GM10847 (cell line): Measurements from ENCODE around the gene ZNF296.

ENCODE experiments used
- POLR2A ChIP-seq: IDR thresholded peaks from 2 replicates; pipeline ENCODE4 v1.6.1; 2011; ENCODE audit not compliant: insufficient read length; ENCODE audit errors: extremely low read depth

ZNF296 gene

DNA sequence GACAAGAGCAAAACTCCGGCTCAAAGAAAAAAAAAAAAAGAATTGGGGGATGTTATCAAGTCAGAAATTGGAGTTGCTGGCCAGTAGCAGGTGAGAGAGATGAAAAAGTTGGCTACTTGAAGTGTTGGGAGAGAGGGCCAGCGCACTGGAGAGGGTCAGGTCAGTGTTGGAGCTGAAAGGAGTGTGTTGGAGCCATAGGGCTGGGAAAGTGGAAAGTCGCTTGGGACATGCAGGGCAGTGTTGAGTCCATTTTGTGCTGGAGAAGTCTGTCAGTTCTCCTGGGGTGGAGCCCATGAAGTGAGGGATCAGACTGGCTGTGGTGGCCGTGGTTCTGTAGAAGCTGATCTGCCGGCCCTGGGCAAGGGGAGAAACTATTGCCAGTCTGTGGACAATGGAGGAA, 18.4 kb upstream of the ZNF296 start:
- TF ChIP-seq POLR2A: no peak

DNA sequence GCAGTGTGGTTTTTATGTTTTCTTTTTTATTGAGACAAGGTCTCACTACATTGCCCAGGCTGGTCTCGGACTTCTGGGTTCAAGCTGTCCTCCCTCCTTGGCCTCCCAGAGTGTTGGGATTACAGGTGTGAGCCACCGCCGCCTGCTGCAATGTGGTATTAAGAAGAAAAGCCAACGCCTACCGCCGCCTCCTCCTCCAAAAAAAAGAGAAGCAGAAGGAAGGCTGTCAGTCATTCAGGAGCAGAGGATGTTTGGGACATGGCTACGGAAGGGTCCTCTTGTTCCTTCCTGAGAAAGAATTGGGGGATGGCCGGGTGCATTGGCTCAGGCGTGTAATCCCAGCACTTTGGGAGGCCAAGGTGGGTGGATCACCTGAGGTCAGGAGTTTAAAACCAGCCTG, 17.9 kb upstream of the ZNF296 start:
- TF ChIP-seq POLR2A: no peak

DNA sequence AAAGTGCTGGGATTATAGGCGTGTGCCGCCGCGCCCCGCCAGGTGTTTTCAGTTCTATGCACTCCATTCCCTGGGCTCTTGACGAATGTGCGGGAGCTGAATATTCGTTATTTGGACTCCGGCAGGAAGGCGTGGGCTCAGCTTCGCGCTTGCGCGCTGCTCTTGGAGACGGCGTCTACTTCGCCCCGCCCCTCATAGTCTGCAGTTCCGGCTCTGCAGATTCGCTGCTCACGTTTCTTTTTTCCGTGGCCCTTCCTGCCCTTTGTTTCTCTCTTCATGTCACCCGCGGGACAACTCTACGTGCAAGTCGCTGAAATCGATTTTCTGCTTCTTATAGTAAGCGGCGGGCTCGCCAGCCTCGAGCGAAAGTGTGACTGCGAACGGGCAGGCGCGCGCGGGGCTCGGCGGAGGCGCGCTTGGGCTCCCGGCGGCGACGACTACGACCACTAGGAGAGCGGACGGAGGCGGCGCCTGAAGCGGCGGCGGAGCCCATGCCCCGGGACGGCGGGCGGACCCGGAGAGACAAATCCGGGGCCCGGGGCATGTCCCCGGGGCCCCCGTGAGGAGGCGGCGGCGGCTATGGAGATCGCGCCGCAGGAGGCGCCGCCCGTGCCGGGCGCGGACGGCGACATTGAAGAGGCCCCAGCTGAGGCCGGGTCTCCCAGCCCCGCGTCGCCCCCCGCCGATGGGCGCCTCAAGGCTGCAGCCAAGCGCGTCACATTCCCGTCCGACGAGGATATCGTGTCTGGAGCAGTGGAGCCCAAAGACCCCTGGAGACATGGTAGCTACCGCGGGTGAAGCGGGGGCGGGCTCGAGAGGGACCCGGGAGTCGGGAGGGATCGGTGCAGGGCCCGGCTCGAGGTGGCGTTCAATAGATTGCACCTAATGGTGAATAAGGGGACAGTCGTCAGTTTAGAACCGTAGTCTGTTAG, 16.7 kb upstream of the ZNF296 start, which contains the start of gene PPP1R37:
TSS of gene PPP1R37 (plus strand) at position 433 of the 932 bp plus-strand sequence. CDS start at position 580, 147 bp downstream.
- TF ChIP-seq POLR2A: peak; percentile 55

DNA sequence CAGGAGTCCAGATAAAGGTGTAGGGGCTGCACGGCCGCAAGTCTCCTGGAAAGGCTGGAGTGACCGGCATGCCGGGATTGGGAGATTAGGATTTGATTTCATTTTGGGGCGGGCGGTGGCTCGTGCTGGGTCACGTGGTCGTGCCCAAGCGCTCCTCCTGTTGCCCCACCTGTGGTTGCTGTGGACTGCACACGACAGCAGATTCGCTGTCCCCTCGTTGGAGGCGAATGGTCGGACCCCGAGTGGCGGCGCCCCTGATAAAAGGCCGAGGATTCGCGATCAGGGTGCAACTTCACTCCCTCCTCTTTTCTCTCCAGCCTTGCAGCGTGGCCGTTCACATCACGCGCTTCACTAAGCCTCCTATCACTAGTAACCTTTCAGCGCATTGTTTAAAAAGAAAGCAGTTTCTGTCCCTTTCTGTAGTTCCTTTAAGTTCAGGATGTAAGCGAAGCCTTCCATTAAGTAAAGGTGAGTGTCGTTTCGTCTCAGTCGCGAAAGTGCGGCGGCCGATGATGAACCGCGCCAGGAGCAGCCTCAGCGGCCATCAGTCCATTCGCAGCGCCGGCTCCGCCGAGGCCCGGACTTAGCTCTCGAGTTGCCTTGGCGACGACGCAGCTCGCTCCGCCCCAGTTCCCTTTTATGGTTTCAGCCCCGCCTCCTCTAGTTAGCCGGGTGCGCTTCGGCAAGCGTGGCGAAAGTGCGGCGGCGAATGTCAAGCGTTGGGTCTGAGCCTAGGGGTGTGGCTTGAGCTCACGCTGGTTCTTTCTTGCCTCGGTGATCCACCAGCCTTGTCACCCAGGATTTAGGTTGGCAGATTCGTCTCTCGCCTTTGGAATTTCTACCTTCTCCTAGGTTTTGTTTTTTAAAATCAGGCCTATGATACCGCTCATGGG, 15.0 kb upstream of the ZNF296 start:
- TF ChIP-seq POLR2A: peak; percentile 71

DNA sequence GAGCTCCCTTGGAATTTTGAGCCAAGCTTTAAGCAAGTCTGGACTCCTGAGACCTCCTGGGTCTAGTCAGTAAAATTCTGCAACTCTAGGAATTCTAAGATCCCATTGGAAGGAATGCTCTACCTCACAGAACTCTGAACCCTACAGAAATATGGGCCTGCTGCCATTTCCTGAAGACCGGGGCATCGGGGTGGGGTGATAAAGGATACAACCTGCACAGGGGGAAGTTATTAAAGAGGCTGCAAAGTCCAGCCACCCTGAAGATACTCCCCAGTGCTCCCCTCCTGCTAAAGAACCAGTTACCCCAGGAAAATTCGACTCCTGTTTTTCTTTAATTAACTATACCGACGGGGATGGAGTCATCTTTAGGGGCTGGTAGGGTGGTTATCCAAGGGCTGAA, 14.3 kb upstream of the ZNF296 start:
- TF ChIP-seq POLR2A: no peak

DNA sequence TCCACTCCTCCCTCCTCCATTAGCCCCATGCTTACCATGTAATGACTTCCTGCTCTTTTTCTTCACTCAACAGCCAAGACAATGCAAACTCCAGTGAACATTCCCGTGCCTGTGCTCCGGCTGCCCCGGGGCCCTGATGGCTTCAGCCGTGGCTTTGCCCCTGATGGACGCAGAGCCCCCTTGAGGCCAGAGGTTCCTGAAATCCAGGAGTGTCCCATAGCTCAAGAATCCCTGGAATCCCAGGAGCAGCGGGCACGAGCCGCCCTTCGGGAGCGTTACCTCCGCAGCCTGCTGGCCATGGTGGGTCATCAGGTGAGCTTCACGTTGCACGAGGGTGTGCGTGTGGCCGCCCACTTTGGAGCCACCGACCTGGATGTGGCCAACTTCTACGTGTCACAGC, 13.8 kb upstream of the ZNF296 start:
- no peak for TF ChIP-seq POLR2A

DNA sequence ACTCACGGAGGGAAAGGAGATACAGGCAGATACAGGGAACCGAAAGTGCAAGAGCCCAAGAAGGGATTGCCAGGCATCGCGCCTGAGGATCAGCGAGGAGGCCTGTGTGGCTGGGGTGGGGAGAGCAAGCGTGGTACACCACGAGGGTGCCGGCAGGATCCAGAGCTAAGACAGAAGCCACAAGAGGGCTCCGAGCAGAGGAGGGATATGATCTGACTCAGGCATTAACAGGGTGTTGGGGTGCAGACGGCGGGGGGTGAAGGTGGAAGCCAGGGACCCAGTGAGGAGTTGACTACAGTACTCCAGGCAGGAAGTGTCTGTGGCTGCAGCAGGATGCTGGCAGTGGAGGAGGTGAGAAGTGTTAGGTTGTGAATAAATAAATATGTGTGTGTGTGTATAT, 11.3 kb upstream of the ZNF296 start:
- no peak for TF ChIP-seq POLR2A

DNA sequence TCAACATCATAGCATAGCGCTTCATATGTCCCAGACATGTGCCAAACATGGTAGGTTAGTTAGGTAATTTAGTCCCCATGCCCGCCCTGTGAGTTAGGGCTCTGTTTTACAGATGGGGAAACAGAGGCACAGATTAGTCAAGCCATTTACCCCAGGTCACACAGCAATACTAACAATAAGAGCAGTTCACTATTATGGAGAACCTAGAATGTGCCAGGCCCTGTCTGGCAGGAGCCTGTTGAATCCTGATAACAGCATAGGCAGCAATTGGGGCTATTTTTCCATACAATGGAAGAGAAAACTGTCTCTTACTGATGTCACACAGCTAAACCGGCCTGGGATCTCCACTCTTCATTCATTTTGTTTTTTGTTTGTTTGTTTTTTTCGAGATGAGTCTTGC, 10.2 kb upstream of the ZNF296 start:
- TF ChIP-seq POLR2A: no peak

DNA sequence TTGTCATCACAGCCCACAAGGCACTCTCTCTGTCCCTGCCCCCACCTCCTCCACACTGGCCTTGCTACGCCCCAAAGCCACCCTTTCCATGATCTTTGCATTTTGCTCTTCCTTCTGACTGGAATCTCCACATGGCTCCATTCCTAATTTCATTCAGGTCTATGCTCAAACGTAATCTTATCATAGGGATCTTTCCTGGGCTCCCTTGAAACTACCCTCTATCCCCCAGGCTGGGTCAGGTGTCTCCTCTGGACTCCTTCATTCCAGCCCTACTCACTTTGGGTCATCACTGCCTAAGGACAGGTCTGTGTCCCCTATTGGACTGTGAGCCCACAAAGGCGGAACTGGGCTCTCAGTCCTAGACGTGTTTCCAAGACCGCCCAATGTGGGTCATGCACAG, 5.9 kb upstream of the ZNF296 start:
- TF ChIP-seq POLR2A: no peak

DNA sequence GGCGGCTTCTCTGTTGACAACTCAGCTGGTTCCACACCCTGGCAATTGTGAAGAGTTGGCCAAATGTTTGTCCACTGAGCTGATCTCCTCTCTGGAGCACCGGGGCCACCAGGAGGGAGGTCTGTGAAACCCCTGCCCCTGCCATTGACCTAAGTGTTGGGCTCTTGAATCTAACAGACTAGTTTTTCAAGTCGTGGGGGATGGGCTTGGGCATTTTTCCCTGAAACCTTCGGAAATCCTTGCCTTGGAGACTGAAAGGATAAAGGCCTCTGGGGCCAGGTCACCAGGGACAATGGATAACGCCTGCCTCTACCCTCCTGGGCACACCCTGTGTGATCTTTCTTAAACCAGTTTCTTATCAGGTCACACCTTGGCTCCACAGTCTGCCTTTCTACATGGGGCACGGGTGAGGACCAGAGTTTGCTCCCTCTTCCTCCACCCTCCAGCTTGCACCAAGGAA, 3.7 kb upstream of the ZNF296 start:
- TF ChIP-seq POLR2A: no peak

DNA sequence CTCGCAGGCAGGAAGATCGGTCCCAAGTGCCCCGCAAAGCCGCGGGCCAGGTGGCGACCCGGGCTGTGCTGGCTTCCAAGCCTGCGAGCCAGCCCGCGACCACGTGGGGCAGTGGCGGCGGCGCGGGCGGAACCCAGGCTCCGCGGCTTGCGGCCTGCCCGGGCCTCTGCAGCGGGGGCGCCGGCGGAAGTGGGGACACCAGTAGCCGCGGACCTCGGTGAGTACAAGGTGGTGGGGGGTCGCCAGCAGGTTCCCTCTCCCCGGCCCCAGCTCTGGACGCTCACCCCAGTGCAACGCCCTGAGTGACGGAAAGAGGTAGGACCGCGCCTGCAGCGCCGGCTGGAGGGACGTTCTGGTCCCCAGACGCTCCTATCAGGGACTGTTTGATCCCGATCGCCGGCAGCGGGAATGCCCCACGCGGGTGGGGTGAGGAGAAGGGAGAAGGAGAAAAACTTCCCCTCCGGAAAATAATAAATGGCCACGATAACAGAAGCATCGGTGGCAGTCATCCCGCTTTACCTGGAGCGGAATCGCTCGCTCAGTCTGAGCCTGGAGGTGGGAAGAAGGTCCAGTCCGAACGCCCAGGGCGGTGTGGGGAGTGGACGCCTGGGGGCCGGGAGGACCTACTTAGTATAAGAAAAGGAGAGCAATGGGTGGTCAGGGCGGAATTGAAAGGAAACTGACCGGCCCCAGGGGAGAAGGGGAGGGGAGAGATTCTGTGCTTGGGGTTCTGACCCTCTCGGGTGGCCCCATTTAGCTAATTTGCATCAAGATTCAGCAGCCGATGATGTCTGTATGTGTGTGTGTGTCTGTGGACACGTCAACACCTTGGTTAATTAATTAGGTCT, 3.0 kb upstream of the ZNF296 start, which contains the start of gene GEMIN7:
TSS of gene GEMIN7 (plus strand) at position 198 of the 848 bp plus-strand sequence. CDS start 10,855 bp downstream, outside the sequence.
- peak; percentile 67 for TF ChIP-seq POLR2A

DNA sequence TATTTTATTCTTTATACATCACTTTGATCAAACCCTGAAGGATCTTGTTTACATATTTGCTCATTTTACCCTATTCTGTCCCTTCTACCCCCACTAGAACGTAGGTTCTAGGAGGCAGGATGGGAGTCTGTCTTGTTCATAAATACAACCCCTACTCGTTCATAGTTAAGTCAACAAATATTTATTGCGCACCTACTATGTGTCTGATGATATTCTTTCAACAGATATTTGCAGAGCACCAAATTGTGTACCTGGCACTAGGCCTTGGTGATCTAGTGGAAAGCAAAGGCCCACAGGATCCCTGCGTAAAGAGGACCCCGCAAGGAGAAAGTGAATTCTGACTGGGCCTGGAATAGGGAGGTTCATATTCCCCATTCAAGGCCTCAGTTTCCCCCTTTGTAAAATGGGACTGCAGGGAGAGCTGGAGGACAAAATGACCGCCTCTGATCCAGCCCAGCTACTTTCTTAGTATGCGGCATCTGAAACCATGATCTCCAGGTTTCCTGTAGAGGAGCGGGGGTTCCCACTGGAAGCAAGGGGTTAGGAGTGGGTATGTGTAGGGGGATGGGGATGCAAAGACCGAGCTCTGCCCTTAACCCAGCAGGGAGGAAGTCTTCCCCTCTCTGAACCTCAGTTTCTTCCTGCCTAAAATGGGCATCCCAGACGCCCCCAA, 2.2 kb upstream of the ZNF296 start:
- no peak for TF ChIP-seq POLR2A

DNA sequence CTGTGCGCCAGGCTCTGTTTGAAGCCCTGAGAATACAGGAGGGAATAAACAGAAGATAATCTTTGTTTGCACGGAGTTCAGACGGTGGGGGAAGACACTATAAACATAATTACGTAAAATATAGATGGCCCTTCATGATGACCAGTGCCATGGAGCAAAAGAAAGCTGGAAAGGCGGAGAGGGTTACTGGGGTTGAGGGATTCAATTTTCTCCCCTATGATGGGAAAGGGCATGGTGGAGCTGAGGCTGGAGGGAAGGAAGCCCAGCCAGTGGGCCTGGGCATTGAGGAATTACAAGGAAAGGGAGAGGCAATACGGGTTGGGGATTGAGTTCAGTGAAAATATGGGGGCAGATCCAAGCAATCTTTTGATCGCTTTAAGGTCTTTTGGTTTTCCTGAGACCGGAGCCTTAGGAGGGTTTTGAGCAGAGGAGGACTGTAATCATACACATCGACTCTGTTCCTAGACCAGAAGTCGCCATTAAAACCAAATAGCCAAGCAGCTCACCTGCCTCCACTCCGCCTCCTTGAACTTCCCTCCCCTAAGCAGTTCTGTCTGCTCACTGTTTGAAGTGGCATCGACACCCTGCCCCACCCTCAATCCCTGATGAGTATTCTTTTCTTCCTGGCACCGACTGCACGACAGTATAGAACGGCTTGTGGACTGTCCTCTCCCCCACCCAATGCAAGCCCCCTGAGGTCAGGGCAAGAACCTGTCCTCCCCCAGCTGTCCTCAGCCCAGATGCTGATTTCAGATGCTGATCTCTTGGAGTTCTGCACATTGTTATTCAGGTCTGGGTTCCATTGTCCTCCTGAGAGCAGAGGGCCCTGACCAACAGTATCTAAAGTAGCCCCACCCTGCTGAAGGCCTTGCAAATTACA, 813 bp upstream of the ZNF296 start:
- no peak for TF ChIP-seq POLR2A
